Measurements from ENCODE around the gene ZNF18.
"Not testable (repeated sequence)": the region's sequence is repeated elsewhere in the genome, so short reads cannot be mapped to it uniquely, and the experiment has no call there.

The ZNF18 gene

DNA sequence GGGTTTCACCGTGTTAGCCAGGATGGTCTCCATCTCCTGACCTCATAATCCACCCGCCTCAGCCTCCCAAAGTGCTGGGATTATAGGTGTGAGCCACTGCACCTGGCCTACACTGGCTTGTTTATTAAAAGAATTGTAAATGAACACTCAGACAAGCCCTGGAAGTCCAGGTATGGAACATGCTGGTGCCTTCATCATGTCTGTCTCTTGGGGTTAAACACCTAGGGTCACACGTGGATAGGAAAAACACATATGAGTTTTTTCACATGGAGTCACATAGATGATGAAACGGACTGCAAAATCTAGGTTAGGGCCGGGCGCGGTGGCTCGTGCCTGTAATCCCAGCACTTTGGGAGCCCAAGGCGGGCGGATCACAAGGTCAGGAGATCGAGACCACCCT lies 54.2 kb downstream of the ZNF18 start:
- H3K4me1 ChIP-seq (ENCODE audit: control insufficient read depth, insufficient read depth, low read length); H3K9ac ChIP-seq (ENCODE audit: low read depth, low read length); H3K36me3 ChIP-seq (ENCODE audit: control insufficient read depth, insufficient read depth, low read length); H3K9me3 ChIP-seq (ENCODE audit: control insufficient read depth, insufficient read depth, low read length); H3K27me3 ChIP-seq (ENCODE audit: control insufficient read depth, insufficient read depth, low read length); H3K4me3 ChIP-seq (ENCODE audit: low read depth, low read length): not testable (repeated sequence)

GRCh38 chr17:11940904-11941303 lies 56.4 kb downstream of the ZNF18 start:
- H3K4me1 ChIP-seq (ENCODE audit: control insufficient read depth, insufficient read depth, low read length): no peaks in the 10 kb centered on the region
- no peaks in the 10 kb centered on the region for H3K27me3 ChIP-seq (ENCODE audit: control insufficient read depth, insufficient read depth, low read length)
- no peak overlapping the region for H3K4me3 ChIP-seq (ENCODE audit: low read depth, low read length)
- H3K9me3 ChIP-seq (ENCODE audit: control insufficient read depth, insufficient read depth, low read length): no peaks in the 10 kb centered on the region
- no peak overlapping the region for H3K9ac ChIP-seq (ENCODE audit: low read depth, low read length)
- no peaks in the 10 kb centered on the region for H3K36me3 ChIP-seq (ENCODE audit: control insufficient read depth, insufficient read depth, low read length)

- Histone ChIP-seq H3K27me3 (ENCODE audit: control insufficient read depth, insufficient read depth, low read length) (no peaks in the 10 kb centered on the region), H3K4me3 (ENCODE audit: low read depth, low read length) (no peak overlapping the region), H3K9ac (ENCODE audit: low read depth, low read length) (no peak overlapping the region), H3K4me1 (ENCODE audit: control insufficient read depth, insufficient read depth, low read length) (no peaks in the 10 kb centered on the region), H3K9me3 (ENCODE audit: control insufficient read depth, insufficient read depth, low read length) (no peaks in the 10 kb centered on the region), H3K36me3 (ENCODE audit: control insufficient read depth, insufficient read depth, low read length) (no peaks in the 10 kb centered on the region)
Measured at GRCh38 chr17:11935734-11936406, 61.4 kb downstream of the ZNF18 start.

DNA sequence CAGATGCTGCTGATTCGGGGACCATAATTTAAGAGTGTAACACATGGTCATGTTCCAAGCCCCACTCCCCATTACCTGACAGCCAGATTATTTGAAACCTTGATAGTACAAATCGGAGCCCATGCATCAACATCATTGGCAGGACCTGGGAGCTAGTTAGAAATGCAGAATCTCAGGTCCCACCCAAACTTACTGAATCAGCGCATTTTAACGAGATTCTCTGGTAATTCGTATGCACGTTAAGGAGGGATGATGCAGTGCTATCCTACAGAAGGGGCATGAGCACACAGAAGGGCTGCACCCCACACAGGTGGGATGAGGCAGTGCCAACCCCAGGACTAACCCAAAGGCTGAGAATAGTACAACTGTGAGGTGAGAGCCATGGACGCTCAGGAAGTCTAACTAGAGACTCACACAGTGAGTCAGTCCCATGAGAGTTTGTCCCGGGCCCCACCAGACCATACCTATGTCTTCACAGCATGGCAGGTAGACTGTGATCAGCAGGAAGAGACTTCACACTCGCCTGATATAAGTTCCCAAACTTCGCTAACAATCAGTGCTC lies 64.9 kb downstream of the ZNF18 start:
- Histone ChIP-seq H3K9ac (ENCODE audit: low read depth, low read length) (no peak overlapping the region), H3K27me3 (ENCODE audit: control insufficient read depth, insufficient read depth, low read length) (no peaks in the 10 kb centered on the region), H3K36me3 (ENCODE audit: control insufficient read depth, insufficient read depth, low read length) (no peaks in the 10 kb centered on the region), H3K4me1 (ENCODE audit: control insufficient read depth, insufficient read depth, low read length) (peaks cover 4% of the 10 kb centered on the region), H3K9me3 (ENCODE audit: control insufficient read depth, insufficient read depth, low read length) (no peaks in the 10 kb centered on the region), H3K4me3 (ENCODE audit: low read depth, low read length) (no peak overlapping the region)

DNA sequence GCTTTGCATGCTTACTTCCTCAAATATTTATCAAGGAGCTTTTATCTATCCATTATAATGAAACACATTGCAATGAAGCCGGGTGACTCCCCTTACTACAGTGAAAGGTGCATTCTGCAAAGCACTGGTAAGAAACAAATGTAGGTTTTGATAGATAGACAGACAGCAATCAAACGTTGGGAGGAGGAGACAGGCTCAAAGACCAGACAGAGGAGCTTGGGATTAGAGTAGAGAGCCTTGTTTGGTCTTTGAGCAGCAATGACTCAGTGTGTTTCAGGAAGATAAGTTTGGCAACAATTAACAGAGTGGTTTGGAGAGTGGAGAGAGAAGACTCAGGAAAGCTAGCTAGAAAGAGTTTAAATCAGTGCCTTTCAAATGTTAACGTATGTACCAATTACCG lies 68.8 kb downstream of the ZNF18 start:
- no peaks in the 10 kb centered on the region for H3K27me3 ChIP-seq (ENCODE audit: control insufficient read depth, insufficient read depth, low read length)
- no peaks in the 10 kb centered on the region for H3K9me3 ChIP-seq (ENCODE audit: control insufficient read depth, insufficient read depth, low read length)
- no peaks in the 10 kb centered on the region for H3K36me3 ChIP-seq (ENCODE audit: control insufficient read depth, insufficient read depth, low read length)
- no peak overlapping the region for H3K9ac ChIP-seq (ENCODE audit: low read depth, low read length)
- H3K4me1 ChIP-seq (ENCODE audit: control insufficient read depth, insufficient read depth, low read length): peaks cover 4% of the 10 kb centered on the region
- no peak overlapping the region for H3K4me3 ChIP-seq (ENCODE audit: low read depth, low read length)

All from iPS-15b (cell line).